Measurements from ENCODE around the gene JAZF1. TPM values are rescaled to one million over a fixed set of nuclear protein-coding genes. Genes with fewer than 3 reads are reported as not detected.

The JAZF1 gene
- total and polyA plus RNA-seq, 7 donors, result 2.3 to 10.6 (median 5.3) TPM

DNA sequence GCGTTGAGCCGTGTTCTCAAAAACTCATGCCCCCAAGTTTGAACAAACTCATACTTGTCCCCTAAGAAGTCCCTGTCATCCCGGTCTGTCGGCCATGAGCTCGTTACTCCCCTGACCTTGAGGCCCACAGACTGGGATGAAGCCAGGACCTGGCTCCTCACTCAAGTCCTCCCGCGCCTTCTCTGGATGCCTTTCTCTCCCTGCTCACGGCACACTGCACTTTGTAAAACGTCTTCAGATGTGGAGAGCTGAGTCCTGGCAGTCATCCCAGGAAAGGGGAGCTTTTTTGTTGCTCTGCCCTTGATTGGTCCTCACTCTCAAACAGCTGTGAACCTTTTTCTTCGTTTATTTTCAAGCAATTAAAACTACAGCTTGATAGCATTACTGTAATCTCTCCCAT is 110.8 kb downstream of the JAZF1 start:
- TF ChIP-seq, protein P1, sequence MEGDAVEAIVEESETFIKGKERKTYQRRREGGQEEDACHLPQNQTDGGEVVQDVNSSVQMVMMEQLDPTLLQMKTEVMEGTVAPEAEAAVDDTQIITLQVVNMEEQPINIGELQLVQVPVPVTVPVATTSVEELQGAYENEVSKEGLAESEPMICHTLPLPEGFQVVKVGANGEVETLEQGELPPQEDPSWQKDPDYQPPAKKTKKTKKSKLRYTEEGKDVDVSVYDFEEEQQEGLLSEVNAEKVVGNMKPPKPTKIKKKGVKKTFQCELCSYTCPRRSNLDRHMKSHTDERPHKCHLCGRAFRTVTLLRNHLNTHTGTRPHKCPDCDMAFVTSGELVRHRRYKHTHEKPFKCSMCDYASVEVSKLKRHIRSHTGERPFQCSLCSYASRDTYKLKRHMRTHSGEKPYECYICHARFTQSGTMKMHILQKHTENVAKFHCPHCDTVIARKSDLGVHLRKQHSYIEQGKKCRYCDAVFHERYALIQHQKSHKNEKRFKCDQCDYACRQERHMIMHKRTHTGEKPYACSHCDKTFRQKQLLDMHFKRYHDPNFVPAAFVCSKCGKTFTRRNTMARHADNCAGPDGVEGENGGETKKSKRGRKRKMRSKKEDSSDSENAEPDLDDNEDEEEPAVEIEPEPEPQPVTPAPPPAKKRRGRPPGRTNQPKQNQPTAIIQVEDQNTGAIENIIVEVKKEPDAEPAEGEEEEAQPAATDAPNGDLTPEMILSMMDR (IDR thresholded peaks at IDR 0.05), result no peak
- WGBS, 3 donors, result 32 to 48% (median 36%) methylated on average over 10 of the region's 10 CpGs

DNA sequence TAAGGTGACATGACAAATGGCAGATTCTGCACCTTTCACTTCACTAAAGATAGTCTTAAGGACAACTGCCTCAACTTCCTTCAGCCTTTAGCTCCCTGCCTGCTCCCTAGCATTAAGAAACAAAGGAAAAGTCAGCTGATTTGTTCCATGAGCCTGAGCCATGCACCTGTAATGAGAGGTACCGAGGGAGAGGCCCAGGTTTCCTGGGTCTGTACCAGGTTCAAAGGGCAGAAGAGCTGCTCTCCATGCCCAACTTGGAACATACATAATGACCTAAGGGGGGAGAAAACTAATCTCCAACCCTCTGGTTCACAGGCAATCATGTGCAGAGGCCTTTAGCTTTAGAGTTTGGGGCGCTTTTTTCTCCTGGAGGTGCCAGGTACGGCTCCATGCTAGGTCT is 111.2 kb downstream of the JAZF1 start:
- intact Hi-C loops (cut with DNase I), result no loop called here
- ATAC-seq (no peak), DNase-seq (no peak)
- WGBS, 3 donors, result 90 to 97% (median 97%) methylated on average over 3 of the region's 3 CpGs
- Histone ChIP-seq H3K9me3 (no peaks in the 10 kb centered on the region), H3K36me3 (ENCODE audit: insufficient read depth in 1 of 2, low read depth in 1 of 2) (no peaks in the 10 kb centered on the region), H3K4me1 (peaks cover 19% of the 10 kb centered on the region), H3K27ac (no peak overlapping the region), H3K4me3 (no peak overlapping the region), H3K27me3 (ENCODE audit: insufficient read depth in 3 of 3, low read length in 2 of 3) (no peaks in the 10 kb centered on the region)
- TF ChIP-seq, protein P1 (IDR thresholded peaks at IDR 0.05), result no peak

More for the DNA sequence above, 110.8 kb downstream of the JAZF1 start:
- Histone ChIP-seq H3K4me3 (no peak overlapping the region), H3K36me3 (ENCODE audit: insufficient read depth in 1 of 2, low read depth in 1 of 2) (no peaks in the 10 kb centered on the region), H3K4me1 (peaks cover 19% of the 10 kb centered on the region), H3K27ac (peak overlapping the region; percentile 20), H3K9me3 (no peaks in the 10 kb centered on the region), H3K27me3 (ENCODE audit: insufficient read depth in 3 of 3, low read length in 2 of 3) (no peaks in the 10 kb centered on the region)
- ATAC-seq (peak in 3 of 4 donors; percentile 56 to 63 (median 62)), DNase-seq (peak; percentile 49 to 62)
- intact Hi-C loops (cut with DNase I), result no loop called here

DNA sequence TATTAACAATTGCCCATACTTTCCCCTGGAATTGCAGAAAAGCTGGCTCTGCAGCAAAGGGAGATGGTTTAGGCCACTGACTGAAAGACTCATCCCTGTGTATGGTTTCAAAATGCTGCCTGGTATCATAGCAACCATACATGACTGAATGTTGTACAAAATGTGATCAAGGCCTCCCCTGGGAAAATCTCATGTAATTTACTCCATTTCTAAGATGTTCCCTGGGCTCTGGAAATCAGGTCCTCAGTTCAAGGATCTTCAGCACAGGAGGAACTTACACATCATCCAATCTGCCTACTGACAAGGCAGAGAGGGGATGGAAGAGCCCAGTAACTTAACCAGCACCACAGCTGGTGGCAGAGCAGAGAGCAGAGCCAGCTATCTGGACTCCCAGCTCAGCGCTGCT is 111.8 kb downstream of the JAZF1 start:
- 59 to 75% (median 65%) methylated on average over 1 of the region's 1 CpG for WGBS, 3 donors
- no peak overlapping the region for H3K27ac ChIP-seq
- ATAC-seq (peak in 1 of 4 donors; percentile 31), DNase-seq (no peak)
- no peaks in the 10 kb centered on the region for H3K27me3 ChIP-seq (ENCODE audit: insufficient read depth in 3 of 3, low read length in 2 of 3)
- intact Hi-C loops (cut with DNase I), result no loop called here
- TF ChIP-seq, protein P1 (IDR thresholded peaks at IDR 0.05), result no peak
- no peak overlapping the region for H3K4me3 ChIP-seq
- H3K4me1 ChIP-seq, result peaks cover 15% of the 10 kb centered on the region
- no peaks in the 10 kb centered on the region for H3K9me3 ChIP-seq
- H3K36me3 ChIP-seq (ENCODE audit: insufficient read depth in 1 of 2, low read depth in 1 of 2), result no peaks in the 10 kb centered on the region

DNA sequence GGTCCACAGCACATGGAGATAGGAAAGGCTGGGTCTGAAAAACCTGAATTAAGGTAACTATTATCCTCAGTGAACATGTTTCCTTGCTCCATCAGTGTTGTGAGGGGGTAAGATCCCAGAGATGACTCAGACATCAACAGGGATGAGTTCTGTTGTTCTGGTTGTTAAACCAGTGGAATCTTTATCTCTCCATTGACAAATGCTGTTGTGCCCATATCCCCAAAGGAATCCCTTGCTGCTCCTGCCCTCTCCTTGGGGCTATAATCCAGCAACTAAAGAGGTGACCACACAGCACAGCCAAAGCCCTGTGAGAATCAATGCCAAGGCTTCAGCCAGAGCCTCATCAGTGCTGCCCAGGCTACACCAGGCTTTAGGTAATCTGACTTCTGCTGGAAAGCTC is 113.4 kb downstream of the JAZF1 start:
- no peak for DNase-seq
- TF ChIP-seq, protein P1 (IDR thresholded peaks at IDR 0.05), result no peak
- no peaks in the 10 kb centered on the region for H3K36me3 ChIP-seq (ENCODE audit: insufficient read depth in 1 of 2, low read depth in 1 of 2)
- H3K4me1 ChIP-seq, result peaks cover 15% of the 10 kb centered on the region
- intact Hi-C loops (cut with DNase I), result no loop called here
- no peak overlapping the region for H3K4me3 ChIP-seq
- no peak overlapping the region for H3K27ac ChIP-seq
- H3K9me3 ChIP-seq, result no peaks in the 10 kb centered on the region
- ATAC-seq, result no peak
- no peaks in the 10 kb centered on the region for H3K27me3 ChIP-seq (ENCODE audit: insufficient read depth in 3 of 3, low read length in 2 of 3)

DNA sequence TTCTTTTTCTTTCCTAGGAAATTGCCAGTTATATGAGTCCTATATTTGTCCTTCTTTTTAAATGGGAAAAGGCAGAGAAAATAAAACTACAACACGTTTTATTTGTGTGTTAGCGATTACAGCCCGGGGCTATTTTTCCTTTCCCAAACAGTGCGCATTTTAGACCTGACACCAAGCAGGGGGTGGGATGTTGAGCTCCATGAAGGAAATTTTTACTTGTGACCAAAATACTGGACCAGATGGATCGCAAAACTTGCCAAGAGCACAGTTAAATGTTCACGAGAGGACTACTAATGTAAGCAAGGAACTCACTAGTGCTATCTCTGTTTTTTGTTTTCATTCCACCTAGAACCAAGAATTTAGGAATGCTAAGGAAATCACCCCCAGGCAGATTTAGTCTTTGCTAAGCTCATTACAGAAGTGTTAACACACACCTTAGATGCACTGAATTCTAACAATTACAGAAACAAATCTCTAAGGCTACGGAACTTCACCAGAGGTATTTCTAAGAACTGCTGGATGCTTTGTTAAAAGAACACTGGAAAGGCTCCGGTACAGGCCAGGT is 114.8 kb downstream of the JAZF1 start:
- Histone ChIP-seq H3K9me3 (no peaks in the 10 kb centered on the region), H3K36me3 (ENCODE audit: insufficient read depth in 1 of 2, low read depth in 1 of 2) (no peaks in the 10 kb centered on the region), H3K27ac (no peak overlapping the region), H3K4me3 (no peak overlapping the region), H3K4me1 (peaks cover 14% of the 10 kb centered on the region), H3K27me3 (ENCODE audit: insufficient read depth in 3 of 3, low read length in 2 of 3) (no peaks in the 10 kb centered on the region)
- DNase-seq (no peak), ATAC-seq (no peak)
- intact Hi-C loops (cut with DNase I), result no loop called here
- TF ChIP-seq, protein P1 (IDR thresholded peaks at IDR 0.05), result no peak
- WGBS, 3 donors, result 67 to 79% (median 72%) methylated on average over 8 of the region's 8 CpGs

Measured in psoas muscle (tissue), 8 donors.